ENCODE results near the gene PRDM5. TPM values are rescaled to one million over a fixed set of nuclear protein-coding genes. Genes with fewer than 3 reads are reported as not detected.

The PRDM5 gene
- total and polyA plus RNA-seq, 2 donors (not counting 1 experiment from before 2014, with no cell fraction given) = 8.6 to 19.0 TPM

- TF ChIP-seq EZH2 (IDR thresholded peaks at IDR 0.05; ENCODE audit: low read length, missing control alignments) (no peak), CTCF (conservative IDR thresholded peaks at IDR 0.05 in 1 of 2, IDR thresholded peaks at IDR 0.05 in 1 of 2; ENCODE audit: low read depth in 1 of 2, low read length in 2 of 2) (no peak)
- Histone ChIP-seq H3K79me2 (ENCODE audit: control insufficient read depth, insufficient read depth, low read length) (no peaks in the 10 kb centered on the region), H3K4me1 (ENCODE audit: control insufficient read depth, extremely low read depth, insufficient read depth, low read length) (no peaks in the 10 kb centered on the region), H3K9me3 (ENCODE audit: control insufficient read depth, insufficient read depth, low read depth, low read length) (no peaks in the 10 kb centered on the region), H3K9ac (ENCODE audit: insufficient read depth, low read length) (no peak overlapping the region), H4K20me1 (ENCODE audit: control insufficient read depth, extremely low read depth, insufficient read depth, low read length) (no peaks in the 10 kb centered on the region), H3K27ac (ENCODE audit: insufficient read depth, low read length) (no peak overlapping the region), H3K27me3 (ENCODE audit: control insufficient read depth, insufficient read depth, low read length) (no peaks in the 10 kb centered on the region), H2AFZ (ENCODE audit: low read length) (no peak overlapping the region), H3K4me3 (replicated peaks in 1 of 4; ENCODE audit: control extremely low read depth in 1 of 4, insufficient read depth in 1 of 4, low read depth in 3 of 4, low read length in 4 of 4) (no peak overlapping the region), H3K4me2 (ENCODE audit: extremely low read depth, insufficient read depth, low read length) (no peak overlapping the region), H3K36me3 (ENCODE audit: control insufficient read depth, insufficient read depth, low read length) (no peaks in the 10 kb centered on the region)
- DNase-seq (ENCODE audit: low read depth in 2 of 2) = no peak
Observed at GRCh38 chr4:120672076-120672475, 250.4 kb downstream of the PRDM5 start.

DNA sequence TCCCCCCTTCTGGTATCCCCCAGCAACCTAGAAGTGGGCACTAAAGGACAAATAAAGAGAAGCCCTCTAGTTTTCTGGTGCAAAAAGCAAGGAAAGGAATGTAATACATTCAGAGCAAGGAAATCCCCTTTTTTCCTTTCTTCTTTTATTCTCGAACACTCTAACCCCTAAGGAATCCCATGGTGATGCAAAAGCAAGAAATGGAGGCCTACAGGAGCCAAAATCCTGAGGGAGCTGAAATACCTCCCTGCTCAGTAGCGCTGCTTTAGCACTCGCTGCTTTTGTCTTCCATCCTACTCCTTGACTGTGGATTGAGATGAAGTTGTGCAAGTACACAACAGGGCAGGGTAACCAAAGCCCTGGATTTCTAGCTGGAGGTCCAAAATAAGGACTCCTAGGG, 251.0 kb downstream of the PRDM5 start:
- TF ChIP-seq CTCF (conservative IDR thresholded peaks at IDR 0.05 in 1 of 2, IDR thresholded peaks at IDR 0.05 in 1 of 2; ENCODE audit: low read depth in 1 of 2, low read length in 2 of 2) = no peak
- TF ChIP-seq EZH2 (IDR thresholded peaks at IDR 0.05; ENCODE audit: low read length, missing control alignments) = no peak
- no peak overlapping the region for H3K4me2 ChIP-seq (ENCODE audit: extremely low read depth, insufficient read depth, low read length)
- H3K27ac ChIP-seq (ENCODE audit: insufficient read depth, low read length) = no peak overlapping the region
- H2AFZ ChIP-seq (ENCODE audit: low read length) = no peak overlapping the region
- H3K27me3 ChIP-seq (ENCODE audit: control insufficient read depth, insufficient read depth, low read length) = no peaks in the 10 kb centered on the region
- H3K9ac ChIP-seq (ENCODE audit: insufficient read depth, low read length) = no peak overlapping the region
- no peaks in the 10 kb centered on the region for H4K20me1 ChIP-seq (ENCODE audit: control insufficient read depth, extremely low read depth, insufficient read depth, low read length)
- H3K4me1 ChIP-seq (ENCODE audit: control insufficient read depth, extremely low read depth, insufficient read depth, low read length) = no peaks in the 10 kb centered on the region
- no peaks in the 10 kb centered on the region for H3K36me3 ChIP-seq (ENCODE audit: control insufficient read depth, insufficient read depth, low read length)
- H3K79me2 ChIP-seq (ENCODE audit: control insufficient read depth, insufficient read depth, low read length) = no peaks in the 10 kb centered on the region
- DNase-seq (ENCODE audit: low read depth in 2 of 2) = no peak
- no peak overlapping the region for H3K4me3 ChIP-seq (replicated peaks in 1 of 4; ENCODE audit: control extremely low read depth in 1 of 4, insufficient read depth in 1 of 4, low read depth in 3 of 4, low read length in 4 of 4)
- H3K9me3 ChIP-seq (ENCODE audit: control insufficient read depth, insufficient read depth, low read depth, low read length) = no peaks in the 10 kb centered on the region

GRCh38 chr4:120667102-120667501, 255.4 kb downstream of the PRDM5 start:
- Histone ChIP-seq H3K36me3 (ENCODE audit: control insufficient read depth, insufficient read depth, low read length) (no peaks in the 10 kb centered on the region), H3K4me3 (replicated peaks in 1 of 4; ENCODE audit: control extremely low read depth in 1 of 4, insufficient read depth in 1 of 4, low read depth in 3 of 4, low read length in 4 of 4) (no peak overlapping the region), H2AFZ (ENCODE audit: low read length) (no peak overlapping the region), H3K4me1 (ENCODE audit: control insufficient read depth, extremely low read depth, insufficient read depth, low read length) (no peaks in the 10 kb centered on the region), H3K27ac (ENCODE audit: insufficient read depth, low read length) (no peak overlapping the region), H3K9me3 (ENCODE audit: control insufficient read depth, insufficient read depth, low read depth, low read length) (no peaks in the 10 kb centered on the region), H3K27me3 (ENCODE audit: control insufficient read depth, insufficient read depth, low read length) (no peaks in the 10 kb centered on the region), H3K9ac (ENCODE audit: insufficient read depth, low read length) (no peak overlapping the region), H4K20me1 (ENCODE audit: control insufficient read depth, extremely low read depth, insufficient read depth, low read length) (no peaks in the 10 kb centered on the region), H3K79me2 (ENCODE audit: control insufficient read depth, insufficient read depth, low read length) (no peaks in the 10 kb centered on the region), H3K4me2 (ENCODE audit: extremely low read depth, insufficient read depth, low read length) (no peak overlapping the region)
- DNase-seq (ENCODE audit: low read depth in 2 of 2) = no peak
- TF ChIP-seq CTCF (conservative IDR thresholded peaks at IDR 0.05 in 1 of 2, IDR thresholded peaks at IDR 0.05 in 1 of 2; ENCODE audit: low read depth in 1 of 2, low read length in 2 of 2) (no peak), EZH2 (IDR thresholded peaks at IDR 0.05; ENCODE audit: low read length, missing control alignments) (no peak)

Measured in fibroblast of lung (primary cell).